Ovary (tissue), 3 donors: ENCODE data around the gene ARHGEF28.

ENCODE experiments used
- CTCF ChIP-seq, 3 donors: fragments of 450-650 bp in 2 of 3; fragments of 200-600 bp in 1 of 3; IDR thresholded peaks; one replicate each; pipeline versions ENCODE4 v1.5.1 to v1.8.0; 2016 to 2022; ENCODE audit warnings: antibody characterized with exemption in 3 of 3, mild to moderate bottlenecking in 1 of 3
- POLR2A ChIP-seq: fragments of 450-650 bp; IDR thresholded peaks from one replicate; pipeline ENCODE4 v1.6.1; 2017; ENCODE audit warnings: antibody characterized with exemption, mild to moderate bottlenecking, moderate library complexity
- donor health status: DM: no; HTN: no; CAD: no.

GRCh38 chr5:73836607-73837006, 210.6 kb downstream of the ARHGEF28 start:
- no peak for TF ChIP-seq CTCF (IDR thresholded peaks at IDR 0.05)
- no peak for TF ChIP-seq POLR2A
